CD4-positive, alpha-beta T cell (primary cell): ENCODE data around the gene CYTH4. TPM values are rescaled to one million over a fixed set of nuclear protein-coding genes. Genes with fewer than 3 reads are reported as not detected.

Experiments
- ATAC-seq: fragments of 200-7000 bp; cut with Tn5 transposase; one replicate; pipeline ENCODE4 v1.10.0; 2022; ENCODE audit warnings: mild to moderate bottlenecking; ENCODE audit not compliant: poor library complexity
- CTCF ChIA-PET: fragments of 350-600 bp; sonication (Branson Sonifier 250); formaldehyde crosslinking; loops from one replicate; lab custom pipeline; 2021; ENCODE audit warnings: antibody characterized with exemption, inconsistent platforms; lab: Charles Lee
- POLR2A ChIA-PET: fragments of 350-600 bp; sonication (Branson Sonifier 250); formaldehyde crosslinking; loops from one replicate; lab custom pipeline; 2021; ENCODE audit warnings: antibody characterized with exemption, inconsistent platforms; lab: Charles Lee
- DNase-seq, 14 experiments: peaks; one replicate each; pipeline ENCODE4 v3.0.0-alpha.2; 2013 to 2020; ENCODE audit warnings: mixed read lengths in 2 of 14
- H3K27ac ChIP-seq, 2 donors: one replicate each; pipeline versions ENCODE4 v1.5.1 to v1.7.0; 2013; ENCODE audit warnings: low read length in 2 of 2, low read depth in 1 of 2, mild to moderate bottlenecking in 1 of 2
- H3K27me3 ChIP-seq, 2 experiments: 1 replicate in 1 of 2; 2 replicates in 1 of 2; pipeline versions ENCODE4 v1.6.1 to v1.7.0; 2013; ENCODE audit warnings: low read length in 2 of 2, control low read depth in 1 of 2, mild to moderate bottlenecking in 1 of 2, moderate library complexity in 1 of 2; ENCODE audit not compliant: insufficient read depth in 2 of 2, control insufficient read depth in 1 of 2
- H3K36me3 ChIP-seq: one replicate; pipeline ENCODE4 v1.6.1; 2013; ENCODE audit warnings: low read length, control low read depth; ENCODE audit not compliant: insufficient read depth
- H3K4me1 ChIP-seq: one replicate; pipeline ENCODE4 v1.6.1; 2013; ENCODE audit warnings: low read length, control low read depth; ENCODE audit not compliant: insufficient read depth
- H3K4me3 ChIP-seq: one replicate; pipeline ENCODE4 v1.5.1; 2013; ENCODE audit warnings: mild to moderate bottlenecking, low read length, moderate library complexity
- H3K9me3 ChIP-seq, 2 experiments: 1 replicate in 1 of 2; 2 replicates in 1 of 2; pipeline versions ENCODE4 v1.6.1 to v1.7.0; 2013; ENCODE audit warnings: low read length in 2 of 2, mild to moderate bottlenecking in 2 of 2, control low read depth in 1 of 2, moderate library complexity in 1 of 2; ENCODE audit not compliant: control insufficient read depth in 1 of 2, insufficient read depth in 1 of 2
- H3K27ac Mint-ChIP-seq: one replicate; pipeline ENCODE4 v1.8.0; 2020; ENCODE audit warnings: mixed read lengths
- H3K27me3 Mint-ChIP-seq: one replicate; pipeline ENCODE4 v1.8.0; 2021; ENCODE audit warnings: mixed read lengths
- H3K36me3 Mint-ChIP-seq: one replicate; pipeline ENCODE4 v1.8.0; 2021; ENCODE audit warnings: low read depth, mixed read lengths
- H3K4me1 Mint-ChIP-seq: one replicate; pipeline ENCODE4 v1.8.0; 2021; ENCODE audit warnings: low read depth, mixed read lengths
- H3K4me3 Mint-ChIP-seq: one replicate; pipeline ENCODE4 v1.8.0; 2020; ENCODE audit warnings: mild to moderate bottlenecking, mixed read lengths
- H3K9me3 Mint-ChIP-seq: one replicate; pipeline ENCODE4 v1.8.0; 2020; ENCODE audit warnings: mixed read lengths
- intact Hi-C, 2 experiments: fragments of 100-400 bp; cut with DNase I in 1 of 2; cut with micrococcal nuclease in 1 of 2; formaldehyde crosslinking; loops; one replicate each; pipeline versions ENCODE4 v1.15.1 to v1.9.0; 2023 to 2025; cut with DNase I, micrococcal nuclease
- total RNA-seq, 174 experiments: library from RNA in 2 of 174; stranded (reverse) in 2 of 174; gene quantifications; one replicate each; pipeline ENCODE4 v1.2.3 and lab custom pipeline; 2021 to 2026
- TF ChIP-seq, protein P1 (sequence below): fragments of 200-600 bp; IDR thresholded peaks from one replicate; pipeline ENCODE4 v1.8.0; 2022; ENCODE audit warnings: antibody characterized with exemption, mild to moderate bottlenecking

Gene CYTH4
- total RNA-seq, 2 experiments from 2014 or later, result 134 to 138 TPM

DNA sequence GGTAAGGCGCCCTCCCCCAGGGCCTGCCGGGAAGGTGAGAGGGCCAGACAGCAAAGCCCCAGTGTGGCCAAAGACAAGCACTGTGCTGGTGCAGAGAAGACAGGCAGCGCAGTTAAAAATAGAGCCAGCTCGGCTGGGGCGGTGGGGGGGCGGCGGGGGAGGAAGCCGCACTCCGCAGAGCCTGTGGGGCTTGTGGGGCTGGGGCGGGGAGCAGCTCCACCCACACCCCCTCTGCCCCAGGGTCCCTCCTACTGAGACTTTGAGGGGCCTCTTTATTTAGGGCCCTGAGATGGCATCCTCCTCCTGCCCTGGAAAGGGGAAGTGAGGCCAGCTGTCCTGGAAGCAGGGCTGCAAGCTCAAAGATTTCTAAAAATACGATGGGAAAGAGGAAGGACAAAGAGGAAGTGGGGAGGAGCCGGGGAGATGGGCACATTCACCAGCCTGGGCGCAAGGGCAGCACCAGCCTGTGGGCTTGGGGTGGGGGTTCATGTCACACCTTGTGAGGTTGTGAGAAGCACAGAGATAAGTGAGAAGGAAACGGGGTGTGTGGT lies 2.6 kb downstream of the CYTH4 start:
- Mint-ChIP-seq H3K27me3 (no peaks in the 10 kb centered on the region), H3K27ac (peak overlapping the region; percentile 96), H3K4me3 (peak overlapping the region; percentile 97), H3K9me3 (no peaks in the 10 kb centered on the region), H3K36me3 (peaks cover 72% of the 10 kb centered on the region), H3K4me1 (peaks cover 75% of the 10 kb centered on the region)
- CTCF ChIA-PET, result no interaction called here
- DNase-seq (peak; percentile 23 to 80 (median 57)), ATAC-seq (peak; percentile 51)
- no peaks in the 10 kb centered on the region for H3K9me3 ChIP-seq
- intact Hi-C loops, result loop anchor here in 1 of 2 experiments (2.0 kb wide), 1 partner anchor 18 kb away; no protein-coding TSS in a partner anchor
- H3K27ac ChIP-seq, result peak overlapping the region; percentile 78 to 90
- peak overlapping the region; percentile 99 for H3K4me3 ChIP-seq
- H3K36me3 ChIP-seq, result peaks cover 42% of the 10 kb centered on the region
- POLR2A ChIA-PET, result interaction anchor here (0.6 to 7.0 kb wide), 8 partner anchors 14 to 40 kb away, joined by 3 to 82 read pairs (median 4); no protein-coding TSS in a partner anchor
- TF ChIP-seq, protein P1, sequence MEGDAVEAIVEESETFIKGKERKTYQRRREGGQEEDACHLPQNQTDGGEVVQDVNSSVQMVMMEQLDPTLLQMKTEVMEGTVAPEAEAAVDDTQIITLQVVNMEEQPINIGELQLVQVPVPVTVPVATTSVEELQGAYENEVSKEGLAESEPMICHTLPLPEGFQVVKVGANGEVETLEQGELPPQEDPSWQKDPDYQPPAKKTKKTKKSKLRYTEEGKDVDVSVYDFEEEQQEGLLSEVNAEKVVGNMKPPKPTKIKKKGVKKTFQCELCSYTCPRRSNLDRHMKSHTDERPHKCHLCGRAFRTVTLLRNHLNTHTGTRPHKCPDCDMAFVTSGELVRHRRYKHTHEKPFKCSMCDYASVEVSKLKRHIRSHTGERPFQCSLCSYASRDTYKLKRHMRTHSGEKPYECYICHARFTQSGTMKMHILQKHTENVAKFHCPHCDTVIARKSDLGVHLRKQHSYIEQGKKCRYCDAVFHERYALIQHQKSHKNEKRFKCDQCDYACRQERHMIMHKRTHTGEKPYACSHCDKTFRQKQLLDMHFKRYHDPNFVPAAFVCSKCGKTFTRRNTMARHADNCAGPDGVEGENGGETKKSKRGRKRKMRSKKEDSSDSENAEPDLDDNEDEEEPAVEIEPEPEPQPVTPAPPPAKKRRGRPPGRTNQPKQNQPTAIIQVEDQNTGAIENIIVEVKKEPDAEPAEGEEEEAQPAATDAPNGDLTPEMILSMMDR, result no peak
- no peaks in the 10 kb centered on the region for H3K27me3 ChIP-seq
- peaks cover 69% of the 10 kb centered on the region for H3K4me1 ChIP-seq

DNA sequence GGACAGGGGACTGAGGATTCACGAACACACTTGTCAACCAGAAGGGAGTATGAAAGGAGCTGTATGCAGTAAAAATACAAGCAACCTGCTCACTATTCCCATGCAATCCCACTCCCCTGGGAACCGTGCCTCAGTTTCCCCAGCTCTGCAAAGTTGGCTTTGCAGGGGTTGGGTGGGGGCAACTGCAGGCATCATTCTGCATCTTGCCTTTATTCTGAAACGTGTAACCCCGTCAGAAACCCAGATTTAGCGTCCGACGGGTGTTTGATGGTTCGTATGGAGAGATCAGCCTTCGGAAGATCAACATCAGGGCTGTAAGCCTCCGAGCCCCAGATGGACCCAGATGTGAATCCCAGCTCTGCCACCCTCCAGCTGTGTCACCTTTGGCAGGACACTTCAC lies 3.6 kb downstream of the CYTH4 start:
- Histone ChIP-seq H3K27me3 (no peaks in the 10 kb centered on the region), H3K4me1 (peaks cover 73% of the 10 kb centered on the region), H3K36me3 (peaks cover 52% of the 10 kb centered on the region), H3K9me3 (no peaks in the 10 kb centered on the region), H3K27ac (no peak overlapping the region), H3K4me3 (no peak overlapping the region)
- no peaks in the 10 kb centered on the region for H3K27me3 Mint-ChIP-seq
- peaks cover 81% of the 10 kb centered on the region for H3K4me1 Mint-ChIP-seq
- peak overlapping the region; percentile 96 for H3K27ac Mint-ChIP-seq
- H3K9me3 Mint-ChIP-seq, result no peaks in the 10 kb centered on the region
- ChIA-PET POLR2A (interaction anchor here (1.2 to 7.0 kb wide), 4 partner anchors 10 to 39 kb away, joined by 3 to 82 read pairs (median 4); no protein-coding TSS in a partner anchor), CTCF (interaction anchor here (1.0 to 1.6 kb wide), 2 partner anchors 21 to 31 kb away, joined by 3 to 4 read pairs; no protein-coding TSS in a partner anchor)
- intact Hi-C loops, result loop anchor here in 1 of 2 experiments (2.0 kb wide), 1 partner anchor 19 kb away; no protein-coding TSS in a partner anchor
- peak overlapping the region; percentile 97 for H3K4me3 Mint-ChIP-seq
- H3K36me3 Mint-ChIP-seq, result peaks cover 82% of the 10 kb centered on the region
- TF ChIP-seq, protein P1, result no peak
- ATAC-seq (no peak), DNase-seq (no peak)

DNA sequence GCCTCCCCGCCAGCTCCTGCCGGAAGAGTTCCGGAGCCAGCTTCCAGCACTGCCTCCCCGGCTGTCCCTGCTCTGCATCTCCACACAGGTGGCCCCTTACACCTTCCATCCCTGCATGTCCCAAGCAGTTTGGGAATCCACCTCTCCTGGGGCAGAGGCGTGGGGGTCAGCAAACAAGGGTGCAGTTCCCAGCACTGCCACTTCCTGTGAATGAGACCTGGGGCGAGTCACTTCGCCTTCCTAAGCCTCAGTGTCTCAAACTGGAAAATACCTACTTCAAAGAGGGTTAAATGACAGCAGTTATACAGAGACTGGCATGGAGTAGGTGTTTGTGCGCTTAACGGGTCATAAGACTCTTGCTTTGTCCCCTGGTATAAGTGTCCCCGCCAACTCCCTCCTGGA lies 5.2 kb downstream of the CYTH4 start:
- Mint-ChIP-seq H3K27me3 (no peaks in the 10 kb centered on the region), H3K27ac (peak overlapping the region; percentile 96), H3K4me3 (peak overlapping the region; percentile 56), H3K36me3 (peaks cover 96% of the 10 kb centered on the region), H3K4me1 (peaks cover 78% of the 10 kb centered on the region), H3K9me3 (no peaks in the 10 kb centered on the region)
- DNase-seq, result no peak
- intact Hi-C loops, result no loop called here
- ChIA-PET POLR2A (interaction anchor here (7.0 kb wide), 1 partner anchor 11 kb away, joined by 82 read pairs; no protein-coding TSS in a partner anchor), CTCF (interaction anchor here (1.6 kb wide), 1 partner anchor 19 kb away, joined by 3 read pairs; no protein-coding TSS in a partner anchor)
- Histone ChIP-seq H3K4me1 (peaks cover 78% of the 10 kb centered on the region), H3K27ac (peak overlapping the region in 1 of 2 donors; percentile 21), H3K27me3 (no peaks in the 10 kb centered on the region), H3K4me3 (no peak overlapping the region), H3K36me3 (peaks cover 68% of the 10 kb centered on the region), H3K9me3 (peaks cover 0 to 5% of the 10 kb centered on the region in 2 experiments)
- TF ChIP-seq, protein P1, result no peak
- ATAC-seq, result no peak
